Spleen (tissue), 7 donors: ENCODE data around the gene TRPT1.

Experiments used
- CTCF ChIP-seq, 11 experiments: fragments of 200-600 bp in 7 of 11; fragments of 450-650 bp in 4 of 11; sonication (generic) in 4 of 11; IDR thresholded peaks in 8 of 11; conservative IDR thresholded peaks in 3 of 11; 1 replicate in 7 of 11; 2 replicates in 4 of 11; pipeline versions ENCODE4 v1.4.0 to v1.8.0; 2016 to 2021; ENCODE audit warnings: antibody characterized with exemption in 11 of 11, inconsistent platforms in 4 of 11, mild to moderate bottlenecking in 1 of 11
- POLR2A ChIP-seq, 3 donors: fragments of 450-650 bp; IDR thresholded peaks; one replicate each; pipeline ENCODE4 v1.5.1; 2017; ENCODE audit warnings: antibody characterized with exemption in 3 of 3, mild to moderate bottlenecking in 1 of 3
- donor health status: DM: no; HTN: no; CAD: no; lungs with moderate emphysema.
- donor health status: DM: no; HTN: no; CAD: no.
- donor health status: DM: no; HTN: no; CAD: no.

GRCh38 chr11:64208796-64209562 is 17.0 kb downstream of the TRPT1 start:
- TF ChIP-seq CTCF (IDR thresholded peaks at IDR 0.05 in 8 of 11, conservative IDR thresholded peaks at IDR 0.05 in 3 of 11): no peak
- no peak for TF ChIP-seq POLR2A (IDR thresholded peaks at IDR 0.05)
